HuH-7 (cell line): ENCODE data around the gene HCN4.
"Not testable (repeated sequence)": the region's sequence is repeated elsewhere in the genome, so short reads cannot be mapped to it uniquely, and the experiment has no call there.

ENCODE experiments used
- DNase-seq: peaks from one replicate; pipeline ENCODE4 v3.0.0; 2011; ENCODE audit warnings: low spot score

The HCN4 gene

DNA sequence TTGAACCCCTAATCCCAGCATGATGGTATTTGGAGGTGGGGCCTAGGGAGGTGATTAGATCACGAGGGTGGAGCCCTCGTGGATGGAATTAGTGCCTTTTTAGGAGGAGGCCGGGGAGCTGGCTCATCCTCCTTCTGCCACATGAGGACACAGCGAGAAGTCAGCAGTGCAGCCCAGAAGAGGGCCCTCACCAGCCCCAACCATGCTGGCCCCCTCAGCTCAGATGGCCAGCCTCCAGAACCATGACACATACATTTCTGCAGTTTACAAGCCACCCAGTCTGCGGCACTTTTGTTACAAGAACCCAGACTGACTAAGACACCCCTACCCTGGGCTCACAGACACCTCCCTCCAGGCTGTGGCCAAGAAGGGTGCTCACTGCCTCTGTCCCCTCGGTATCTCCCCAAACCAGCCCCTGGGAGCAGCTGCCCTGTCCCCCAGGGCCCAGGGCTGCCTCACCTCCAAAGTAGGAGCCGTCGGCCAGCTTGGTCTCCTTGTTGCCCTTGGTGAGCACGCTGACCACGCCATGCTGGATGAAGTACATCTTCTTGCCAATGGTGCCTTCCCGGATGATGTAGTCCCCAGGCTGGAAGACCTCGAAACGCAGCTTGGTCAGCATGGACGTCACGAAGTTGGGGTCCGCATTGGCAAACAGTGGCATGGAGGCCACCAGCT, 44.1 kb downstream of the HCN4 start:
- no peak for DNase-seq

DNA sequence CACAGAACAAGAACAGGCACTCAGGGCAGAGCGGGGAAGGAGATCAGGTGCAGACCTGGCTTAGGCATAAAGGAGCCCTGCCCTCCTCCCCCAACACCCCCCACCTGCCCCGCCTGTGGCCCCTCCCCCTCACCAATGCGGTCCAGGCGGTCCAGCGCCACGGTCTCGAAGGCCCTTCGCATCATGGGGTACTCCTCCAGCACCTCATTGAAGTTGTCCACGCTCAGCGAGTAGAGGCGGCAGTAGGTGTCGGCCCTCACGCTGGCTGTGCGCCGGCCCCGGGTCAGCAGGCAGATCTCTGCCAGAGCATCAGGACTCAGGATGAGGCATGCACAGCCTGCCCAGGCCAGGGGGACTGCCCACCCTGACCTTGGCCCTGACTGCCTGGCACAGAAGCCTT, 44.8 kb downstream of the HCN4 start:
- no peak for DNase-seq

GRCh38 chr15:73323374-73323955, 45.3 kb downstream of the HCN4 start:
- DNase-seq = no peak

DNA sequence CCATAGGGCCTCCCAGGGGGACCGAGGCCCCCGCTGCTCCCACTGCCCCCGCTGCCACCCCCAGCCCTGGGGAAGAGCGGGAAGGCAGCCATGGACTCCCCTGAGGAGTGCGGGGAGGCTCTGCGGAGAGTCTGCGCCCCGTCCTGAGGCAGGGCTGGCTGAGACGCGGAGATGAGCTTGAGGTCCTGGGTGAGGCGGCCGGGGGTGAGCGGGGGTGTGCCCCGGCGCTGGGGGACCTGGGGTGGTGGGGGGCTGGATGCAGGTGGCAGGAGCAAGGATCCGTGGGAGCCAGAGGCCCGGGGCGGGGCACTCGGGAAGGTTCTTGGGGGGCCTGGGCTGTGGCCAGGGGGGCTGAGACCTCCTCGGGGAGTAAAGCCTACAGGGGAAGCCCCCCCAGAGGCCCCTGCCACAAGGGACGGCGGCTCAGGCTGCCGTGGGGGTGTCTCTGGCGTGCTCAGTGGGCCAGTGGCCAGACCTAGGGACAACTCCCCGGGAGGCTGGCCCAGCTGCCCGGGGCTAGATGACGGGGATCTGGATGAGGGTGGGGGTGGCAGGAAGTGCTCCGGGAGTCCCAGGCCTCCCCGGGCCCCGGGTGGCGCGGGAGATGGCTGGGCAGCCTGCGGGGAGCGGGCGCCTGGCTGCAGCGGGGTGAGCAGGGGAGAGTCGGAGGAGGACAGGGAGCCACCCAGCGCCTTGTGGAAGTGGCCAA, 45.9 kb downstream of the HCN4 start:
- DNase-seq = no peak

DNA sequence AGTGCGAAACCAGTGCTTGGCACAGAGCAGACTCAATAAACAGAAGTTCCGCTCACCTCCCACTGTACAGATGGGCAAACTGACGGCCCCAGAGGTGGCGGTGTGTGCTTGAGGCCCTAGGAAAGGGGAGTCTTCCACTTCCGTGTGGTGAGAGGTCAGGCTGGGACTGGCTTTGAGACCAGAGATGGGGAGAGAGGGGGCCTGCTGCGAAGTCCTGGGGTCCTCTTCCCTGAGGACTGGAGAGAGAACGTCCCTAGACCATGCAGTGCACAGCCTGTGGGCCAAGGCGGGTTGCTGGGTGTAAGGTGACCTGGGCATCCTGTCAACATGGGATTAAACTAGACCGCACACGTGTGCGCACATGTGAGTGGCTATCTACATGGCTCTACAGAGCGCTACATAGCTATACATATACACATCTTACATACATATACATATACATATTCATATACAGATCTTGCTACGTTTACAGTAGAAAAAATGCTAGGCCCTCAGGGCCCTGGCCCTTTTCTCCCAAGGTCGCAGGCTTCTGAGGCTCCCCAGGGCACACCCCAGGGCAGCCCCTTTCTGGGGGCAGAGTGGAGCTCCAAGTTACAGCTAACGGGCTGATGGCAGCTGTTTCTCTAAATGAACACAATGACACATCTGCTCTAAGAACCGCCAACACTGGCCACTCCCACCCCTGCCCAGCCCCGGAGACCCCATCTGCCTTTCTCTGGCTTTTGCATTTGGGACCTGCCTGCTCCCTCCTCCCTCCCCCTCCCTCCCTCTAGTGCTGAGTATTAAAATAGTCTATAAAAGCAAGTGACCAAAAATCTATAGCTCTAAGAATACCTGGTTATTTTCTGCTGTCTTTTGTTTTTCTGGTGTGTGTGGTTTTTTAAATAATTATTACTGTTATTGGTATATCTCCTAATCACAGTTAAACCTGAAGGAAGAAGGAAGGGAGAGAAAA, 47.0 kb downstream of the HCN4 start:
- no peak for DNase-seq

- DNase-seq = no peak
Measured at GRCh38 chr15:73320619-73321180, 48.1 kb downstream of the HCN4 start.

GRCh38 chr15:73319460-73320245, 49.1 kb downstream of the HCN4 start:
- DNase-seq = no peak

DNA sequence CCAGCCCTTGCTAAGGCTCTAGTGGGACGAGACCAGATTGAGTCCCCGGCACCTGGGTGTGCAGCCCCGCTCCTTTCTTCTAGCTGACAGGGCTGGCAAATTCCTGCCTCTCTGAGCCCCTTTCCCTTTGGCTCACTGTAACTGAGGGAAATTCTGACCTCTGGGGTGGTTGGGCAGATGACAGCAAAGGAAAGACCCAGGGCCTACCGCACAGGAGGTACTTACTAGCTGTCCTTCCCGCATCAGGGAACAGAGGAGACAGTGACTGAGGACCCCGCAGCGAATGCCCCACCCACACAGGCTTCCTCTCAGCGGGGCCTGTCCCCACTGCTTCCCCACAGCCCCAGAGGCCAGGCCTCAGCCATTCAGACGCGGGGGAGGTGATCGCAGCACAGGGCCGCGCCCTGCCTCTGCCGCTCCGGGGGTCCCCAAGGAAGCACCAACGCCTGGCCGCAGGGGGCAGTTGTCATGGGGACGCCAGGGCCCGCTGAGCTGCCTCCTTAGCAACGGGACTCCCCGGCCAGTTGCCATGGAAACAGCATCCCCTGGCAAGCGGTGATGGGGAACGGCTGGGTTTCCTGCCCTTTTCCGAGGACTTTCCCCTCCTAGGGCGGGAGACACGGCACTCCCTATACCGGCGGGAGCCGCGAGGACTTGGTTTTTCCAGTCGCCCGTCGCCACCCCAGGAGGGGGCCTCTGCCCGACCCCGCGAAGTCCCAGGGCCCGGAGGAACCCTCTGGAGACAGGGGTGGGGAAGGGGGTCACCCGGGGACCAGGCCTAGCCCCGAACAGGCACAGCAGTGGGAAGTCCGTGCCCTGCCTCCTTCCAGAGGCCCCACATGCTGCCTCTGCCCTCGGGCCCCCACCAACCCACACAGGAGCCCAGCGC, 50.1 kb downstream of the HCN4 start:
- DNase-seq = no peak

GRCh38 chr15:73317651-73318462, 50.9 kb downstream of the HCN4 start:
- no peak for DNase-seq

GRCh38 chr15:73313861-73314260, 54.9 kb downstream of the HCN4 start:
- DNase-seq = no peak

GRCh38 chr15:73308305-73308704, 60.5 kb downstream of the HCN4 start:
- no peak for DNase-seq

- DNase-seq = peak; percentile 79
Measured at GRCh38 chr15:73305331-73306211, 63.2 kb downstream of the HCN4 start.

GRCh38 chr15:73303636-73304035, 65.1 kb downstream of the HCN4 start:
- DNase-seq = no peak

DNA sequence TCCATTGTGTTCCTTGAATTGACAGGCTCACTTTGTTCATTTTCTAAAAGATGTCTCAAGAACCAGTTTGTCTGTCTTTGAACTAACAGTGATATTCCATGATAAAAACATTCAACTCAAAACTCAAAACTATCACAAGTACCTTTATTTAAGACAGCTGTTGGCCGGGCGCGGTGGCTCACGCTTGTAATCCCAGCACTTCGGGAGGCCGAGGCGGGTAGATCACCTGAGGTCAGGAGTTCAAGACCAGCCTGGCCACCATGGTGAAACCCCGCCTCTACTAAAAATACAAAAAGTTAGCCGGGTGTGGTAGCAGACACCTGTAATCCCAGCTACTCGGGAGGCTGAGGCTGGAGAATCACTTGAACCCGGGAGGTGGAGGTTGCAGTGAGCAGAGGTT, 68.5 kb downstream of the HCN4 start:
- DNase-seq = not testable (repeated sequence)

GRCh38 chr15:73298522-73299245, 70.1 kb downstream of the HCN4 start:
- DNase-seq = no peak

GRCh38 chr15:73296609-73297353, 72.0 kb downstream of the HCN4 start:
- DNase-seq = no peak
